Measurements from ENCODE around the gene MAGEA6. TPM values are rescaled to one million over a fixed set of nuclear protein-coding genes. Genes with fewer than 3 reads are reported as not detected.
"Not testable (repeated sequence)": the region's sequence is repeated elsewhere in the genome, so short reads cannot be mapped to it uniquely, and the experiment has no call there.

Gene MAGEA6
- total and polyA plus RNA-seq, 5 donors from 2014 or later: not detected

DNA sequence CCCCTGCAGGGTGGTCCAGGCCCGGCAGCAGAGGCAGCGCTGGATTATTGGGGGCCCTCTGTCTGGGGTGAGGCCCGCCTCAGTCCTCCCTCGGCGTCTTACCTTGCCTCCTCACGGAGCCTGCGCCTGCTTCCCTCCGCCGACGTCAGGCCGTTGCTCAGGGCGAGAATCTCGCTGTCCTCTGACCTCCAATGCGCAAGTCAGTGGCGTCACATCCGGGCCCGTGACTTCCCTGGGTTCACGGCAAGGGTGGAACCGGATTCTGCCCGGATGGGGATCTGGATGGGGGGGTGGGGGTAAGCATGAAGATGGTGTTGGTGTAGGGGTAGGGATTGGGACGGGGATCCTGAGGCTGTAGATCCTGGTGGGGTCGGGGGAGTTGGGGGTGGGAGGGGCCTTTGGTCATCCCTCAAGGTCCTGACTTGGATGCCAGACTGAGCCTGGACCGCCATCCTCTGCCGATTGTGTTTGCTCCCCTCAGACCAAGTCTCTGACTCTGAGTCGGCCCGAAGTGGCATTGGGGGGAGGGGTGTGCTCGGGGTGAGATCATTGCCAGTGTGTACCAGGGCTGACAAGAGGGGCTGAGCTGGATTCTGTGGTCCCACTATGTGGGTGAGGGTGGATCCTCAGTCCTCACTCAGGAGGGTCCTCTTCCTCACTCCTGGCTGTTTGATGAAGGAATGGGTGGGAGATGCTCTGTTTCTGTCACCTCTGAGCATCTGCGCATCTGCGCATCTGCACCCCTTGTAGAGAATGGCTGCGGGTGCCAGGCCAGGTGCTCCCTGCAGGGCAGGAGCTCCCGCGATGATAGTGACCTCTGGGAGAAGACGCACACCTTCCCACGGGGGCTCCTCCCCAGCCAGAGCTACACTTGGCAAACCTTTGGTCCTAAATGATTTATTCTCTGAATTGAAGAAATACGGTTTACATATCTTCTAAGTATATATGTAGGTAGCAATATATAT lies 15.5 kb downstream of the MAGEA6 start, which contains the start of gene MAGEA2:
MAGEA2 (minus strand) TSS at position 157 of the 965 bp plus-strand sequence. CDS start 2,479 bp downstream, outside the sequence.
- not testable (repeated sequence) for H3K9me3 ChIP-seq (ENCODE audit: control insufficient read depth in 2 of 2, low read length in 2 of 2); H3K4me1 Mint-ChIP-seq; H3K36me3 Mint-ChIP-seq; H3K27me3 Mint-ChIP-seq; H3K27ac Mint-ChIP-seq; H3K27ac ChIP-seq (ENCODE audit: insufficient read depth, low read length, poor library complexity, severe bottlenecking); H3K4me1 ChIP-seq (ENCODE audit: control insufficient read depth, insufficient read depth, low read length, poor library complexity, severe bottlenecking); H3K9me3 Mint-ChIP-seq; H3K4me3 Mint-ChIP-seq; H3K36me3 ChIP-seq (ENCODE audit: control insufficient read depth, insufficient read depth, low read length); H3K27me3 ChIP-seq (ENCODE audit: control insufficient read depth, insufficient read depth, low read length); DNase-seq; ATAC-seq (ENCODE audit: low read depth in 2 of 2); H3K4me3 ChIP-seq (ENCODE audit: low read depth, low read length)

DNA sequence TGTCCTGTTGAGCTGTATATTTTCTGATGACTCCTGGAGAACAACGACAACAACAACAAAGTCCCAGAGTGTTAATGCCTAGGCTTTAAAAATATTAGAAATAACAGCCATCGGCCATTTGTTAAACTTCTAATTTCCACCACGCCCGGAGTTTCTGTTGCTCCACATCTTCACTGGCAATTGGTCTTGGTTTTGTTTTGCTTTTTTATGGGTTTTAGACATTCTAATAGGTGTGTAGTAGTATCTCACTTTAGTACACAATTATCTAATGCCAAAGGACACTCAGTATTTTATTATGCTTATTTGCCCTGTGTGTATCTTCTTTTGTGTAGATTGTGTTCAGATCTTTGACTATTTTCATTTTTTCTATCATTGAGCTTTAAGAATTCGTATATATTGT lies 30.9 kb downstream of the MAGEA6 start:
- Histone ChIP-seq H3K27ac (ENCODE audit: insufficient read depth, low read length, poor library complexity, severe bottlenecking) (no peak overlapping the region), H3K4me1 (ENCODE audit: control insufficient read depth, insufficient read depth, low read length, poor library complexity, severe bottlenecking) (no peaks in the 10 kb centered on the region), H3K9me3 (ENCODE audit: control insufficient read depth in 2 of 2, low read length in 2 of 2) (no peaks in the 10 kb centered on the region), H3K36me3 (ENCODE audit: control insufficient read depth, insufficient read depth, low read length) (no peaks in the 10 kb centered on the region), H3K4me3 (ENCODE audit: low read depth, low read length) (no peak overlapping the region), H3K27me3 (ENCODE audit: control insufficient read depth, insufficient read depth, low read length) (no peaks in the 10 kb centered on the region)
- no peaks in the 10 kb centered on the region for H3K27me3 Mint-ChIP-seq
- H3K36me3 Mint-ChIP-seq: no peaks in the 10 kb centered on the region
- no peak overlapping the region for H3K27ac Mint-ChIP-seq
- no peak for DNase-seq
- ATAC-seq (ENCODE audit: low read depth in 2 of 2): no peak
- no peaks in the 10 kb centered on the region for H3K9me3 Mint-ChIP-seq
- H3K4me3 Mint-ChIP-seq: no peak overlapping the region
- no peaks in the 10 kb centered on the region for H3K4me1 Mint-ChIP-seq

DNA sequence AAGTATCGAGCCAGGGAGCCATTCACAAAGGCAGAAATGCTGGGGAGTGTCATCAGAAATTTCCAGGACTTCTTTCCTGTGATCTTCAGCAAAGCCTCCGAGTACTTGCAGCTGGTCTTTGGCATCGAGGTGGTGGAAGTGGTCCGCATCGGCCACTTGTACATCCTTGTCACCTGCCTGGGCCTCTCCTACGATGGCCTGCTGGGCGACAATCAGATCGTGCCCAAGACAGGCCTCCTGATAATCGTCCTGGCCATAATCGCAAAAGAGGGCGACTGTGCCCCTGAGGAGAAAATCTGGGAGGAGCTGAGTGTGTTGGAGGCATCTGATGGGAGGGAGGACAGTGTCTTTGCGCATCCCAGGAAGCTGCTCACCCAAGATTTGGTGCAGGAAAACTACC lies 33.0 kb downstream of the MAGEA6 start:
- H3K36me3 ChIP-seq (ENCODE audit: control insufficient read depth, insufficient read depth, low read length); H3K4me3 ChIP-seq (ENCODE audit: low read depth, low read length); DNase-seq; H3K4me1 Mint-ChIP-seq; H3K9me3 Mint-ChIP-seq; H3K4me3 Mint-ChIP-seq; H3K36me3 Mint-ChIP-seq; ATAC-seq (ENCODE audit: low read depth in 2 of 2); H3K27me3 ChIP-seq (ENCODE audit: control insufficient read depth, insufficient read depth, low read length); H3K27ac ChIP-seq (ENCODE audit: insufficient read depth, low read length, poor library complexity, severe bottlenecking); H3K4me1 ChIP-seq (ENCODE audit: control insufficient read depth, insufficient read depth, low read length, poor library complexity, severe bottlenecking); H3K9me3 ChIP-seq (ENCODE audit: control insufficient read depth in 2 of 2, low read length in 2 of 2); H3K27me3 Mint-ChIP-seq; H3K27ac Mint-ChIP-seq: not testable (repeated sequence)

DNA sequence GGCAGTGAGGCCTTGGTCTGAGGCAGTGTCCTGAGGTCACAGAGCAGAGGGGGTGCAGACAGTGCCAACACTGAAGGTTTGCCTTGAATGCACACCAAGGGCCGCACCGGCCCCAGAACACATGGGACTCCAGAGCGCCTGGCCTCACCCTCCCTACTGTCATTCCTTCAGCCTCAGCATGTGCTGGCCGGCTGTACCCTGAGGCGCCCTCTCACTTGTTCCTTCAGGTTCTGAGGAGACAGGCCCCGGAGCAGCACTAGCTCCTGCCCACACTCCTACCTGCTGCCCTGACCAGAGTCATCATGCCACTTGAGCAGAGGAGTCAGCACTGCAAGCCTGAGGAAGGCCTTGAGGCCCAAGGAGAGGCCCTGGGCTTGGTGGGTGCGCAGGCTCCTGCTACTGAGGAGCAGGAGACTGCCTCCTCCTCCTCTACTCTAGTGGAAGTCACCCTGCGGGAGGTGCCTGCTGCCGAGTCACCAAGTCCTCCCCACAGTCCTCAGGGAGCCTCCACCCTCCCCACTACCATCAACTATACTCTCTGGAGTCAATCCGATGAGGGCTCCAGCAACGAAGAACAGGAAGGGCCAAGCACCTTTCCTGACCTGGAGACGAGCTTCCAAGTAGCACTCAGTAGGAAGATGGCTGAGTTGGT lies 33.5 kb downstream of the MAGEA6 start:
- Histone ChIP-seq H3K36me3 (ENCODE audit: control insufficient read depth, insufficient read depth, low read length) (no peaks in the 10 kb centered on the region), H3K4me3 (ENCODE audit: low read depth, low read length) (no peak overlapping the region), H3K9me3 (ENCODE audit: control insufficient read depth in 2 of 2, low read length in 2 of 2) (no peaks in the 10 kb centered on the region), H3K27ac (ENCODE audit: insufficient read depth, low read length, poor library complexity, severe bottlenecking) (no peak overlapping the region), H3K4me1 (ENCODE audit: control insufficient read depth, insufficient read depth, low read length, poor library complexity, severe bottlenecking) (no peaks in the 10 kb centered on the region), H3K27me3 (ENCODE audit: control insufficient read depth, insufficient read depth, low read length) (no peaks in the 10 kb centered on the region)
- Mint-ChIP-seq H3K36me3 (no peaks in the 10 kb centered on the region), H3K27ac (no peak overlapping the region), H3K9me3 (no peaks in the 10 kb centered on the region), H3K4me1 (no peaks in the 10 kb centered on the region), H3K27me3 (no peaks in the 10 kb centered on the region), H3K4me3 (no peak overlapping the region)
- ATAC-seq (ENCODE audit: low read depth in 2 of 2) (no peak), DNase-seq (no peak)

DNA sequence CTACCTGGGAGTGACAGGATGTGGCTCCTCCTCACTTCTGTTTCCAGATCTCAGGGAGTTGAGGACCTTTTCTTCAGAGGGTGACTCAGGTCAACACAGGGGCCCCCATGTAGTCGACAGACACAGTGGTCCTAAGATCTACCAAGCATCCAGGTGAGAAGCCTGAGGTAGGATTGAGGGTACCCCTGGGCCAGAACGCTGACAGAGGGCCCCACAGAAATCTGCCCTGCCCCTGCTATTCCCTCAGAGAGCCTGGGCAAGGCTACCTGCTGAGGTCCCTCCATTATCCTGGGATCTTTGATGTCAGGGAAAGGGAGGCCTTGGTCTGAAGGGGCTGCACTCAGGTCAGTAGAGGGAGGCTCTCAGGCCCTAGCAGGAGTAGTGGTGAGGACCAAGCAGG lies 34.4 kb downstream of the MAGEA6 start:
- Mint-ChIP-seq H3K4me1 (no peaks in the 10 kb centered on the region), H3K27ac (no peak overlapping the region), H3K4me3 (no peak overlapping the region)

DNA sequence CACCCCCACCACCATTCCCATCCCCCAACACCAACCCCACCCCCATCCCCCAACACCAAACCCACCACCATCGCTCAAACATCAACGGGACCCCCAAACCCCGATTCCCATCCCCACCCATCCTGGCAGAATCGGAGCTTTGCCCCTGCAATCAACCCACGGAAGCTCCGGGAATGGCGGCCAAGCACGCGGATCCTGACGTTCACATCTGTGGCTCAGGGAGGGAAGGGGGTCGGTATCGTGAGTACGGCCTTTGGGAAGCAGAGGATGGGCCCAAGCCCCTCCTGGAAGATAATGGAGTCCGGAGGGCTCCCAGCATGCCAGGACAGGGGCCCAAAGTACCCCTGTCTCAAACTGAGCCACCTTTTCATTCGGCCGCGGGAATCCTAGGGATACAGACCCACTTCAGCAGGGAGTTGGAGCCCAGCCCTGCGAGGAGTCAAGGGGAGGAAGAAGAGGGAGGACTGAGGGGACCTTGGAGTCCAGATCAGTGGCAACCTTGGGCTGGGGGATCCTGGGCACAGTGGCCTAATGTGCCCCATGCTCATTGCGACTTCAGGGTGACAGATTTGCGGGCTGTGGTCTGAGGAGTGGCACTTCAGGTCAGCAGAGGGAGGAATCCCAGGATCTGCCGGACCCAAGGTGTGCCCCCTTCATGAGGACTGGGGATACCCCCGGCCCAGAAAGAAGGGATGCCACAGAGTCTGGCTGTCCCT lies 35.2 kb downstream of the MAGEA6 start:
- H3K36me3 ChIP-seq (ENCODE audit: control insufficient read depth, insufficient read depth, low read length); H3K27ac ChIP-seq (ENCODE audit: insufficient read depth, low read length, poor library complexity, severe bottlenecking); H3K36me3 Mint-ChIP-seq; H3K27me3 ChIP-seq (ENCODE audit: control insufficient read depth, insufficient read depth, low read length); H3K27ac Mint-ChIP-seq; H3K4me1 Mint-ChIP-seq; H3K4me1 ChIP-seq (ENCODE audit: control insufficient read depth, insufficient read depth, low read length, poor library complexity, severe bottlenecking); H3K4me3 Mint-ChIP-seq; DNase-seq; H3K9me3 Mint-ChIP-seq; H3K4me3 ChIP-seq (ENCODE audit: low read depth, low read length); ATAC-seq (ENCODE audit: low read depth in 2 of 2); H3K27me3 Mint-ChIP-seq; H3K9me3 ChIP-seq (ENCODE audit: control insufficient read depth in 2 of 2, low read length in 2 of 2): not testable (repeated sequence)

More for the DNA sequence above, 34.4 kb downstream of the MAGEA6 start:
- Mint-ChIP-seq H3K36me3 (no peaks in the 10 kb centered on the region), H3K9me3 (no peaks in the 10 kb centered on the region), H3K27me3 (peaks cover 3% of the 10 kb centered on the region)
- ATAC-seq (ENCODE audit: low read depth in 2 of 2) (no peak), DNase-seq (no peak)
- Histone ChIP-seq H3K27ac (ENCODE audit: insufficient read depth, low read length, poor library complexity, severe bottlenecking) (no peak overlapping the region), H3K4me3 (ENCODE audit: low read depth, low read length) (no peak overlapping the region), H3K4me1 (ENCODE audit: control insufficient read depth, insufficient read depth, low read length, poor library complexity, severe bottlenecking) (no peaks in the 10 kb centered on the region), H3K36me3 (ENCODE audit: control insufficient read depth, insufficient read depth, low read length) (no peaks in the 10 kb centered on the region), H3K27me3 (ENCODE audit: control insufficient read depth, insufficient read depth, low read length) (no peaks in the 10 kb centered on the region), H3K9me3 (ENCODE audit: control insufficient read depth in 2 of 2, low read length in 2 of 2) (no peaks in the 10 kb centered on the region)

DNA sequence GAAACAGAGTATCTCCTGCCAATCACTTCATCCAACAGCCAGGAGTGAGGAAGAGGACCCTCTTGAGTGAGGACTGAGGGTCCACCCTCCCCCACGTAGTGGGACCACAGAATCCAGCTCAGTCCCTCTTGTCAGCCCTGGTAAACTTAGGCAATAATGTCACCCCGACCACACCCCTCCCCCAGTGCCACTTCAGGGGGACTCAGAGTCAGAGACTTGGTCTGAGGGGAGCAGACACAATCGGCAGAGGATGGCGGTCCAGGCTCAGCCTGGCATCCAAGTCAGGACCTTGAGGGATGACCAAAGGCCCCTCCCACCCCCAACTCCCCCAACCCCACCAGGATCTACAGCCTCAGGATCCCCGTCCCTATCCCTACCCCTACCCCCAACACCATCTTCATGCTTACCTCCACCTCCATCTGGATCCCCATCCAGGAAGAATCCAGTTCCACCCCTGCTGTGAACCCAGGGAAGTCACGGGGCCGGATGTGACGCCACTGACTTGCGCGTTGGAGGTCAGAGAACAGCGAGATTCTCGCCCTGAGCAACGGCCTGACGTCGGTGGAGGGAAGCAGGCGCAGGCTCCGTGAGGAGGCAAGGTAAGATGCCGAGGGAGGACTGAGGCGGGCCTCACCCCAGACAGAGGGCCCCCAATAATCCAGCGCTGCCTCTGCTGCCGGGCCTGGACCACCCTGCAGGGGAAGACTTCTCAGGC lies 36.1 kb downstream of the MAGEA6 start, which contains the start of the genes CSAG1 and MAGEA12:
CSAG1 (minus strand) TSS at position 461 of the 715 bp plus-strand sequence. CDS start 1,261 bp downstream, outside the sequence.
MAGEA12 (plus strand) TSS at position 497 of the 715 bp plus-strand sequence. CDS start 2,405 bp downstream, outside the sequence.
- Histone ChIP-seq H3K4me3 (ENCODE audit: low read depth, low read length) (no peak within 1 kb of the TSS), H3K27me3 (ENCODE audit: control insufficient read depth, insufficient read depth, low read length) (no peaks in the 10 kb centered on the region), H3K36me3 (ENCODE audit: control insufficient read depth, insufficient read depth, low read length) (no peaks in the 10 kb centered on the region), H3K9me3 (ENCODE audit: control insufficient read depth in 2 of 2, low read length in 2 of 2) (no peaks in the 10 kb centered on the region), H3K27ac (ENCODE audit: insufficient read depth, low read length, poor library complexity, severe bottlenecking) (no peak within 1 kb of the TSS), H3K4me1 (ENCODE audit: control insufficient read depth, insufficient read depth, low read length, poor library complexity, severe bottlenecking) (no peaks in the 10 kb centered on the region)
- Mint-ChIP-seq H3K4me3 (no peak within 1 kb of the TSS), H3K36me3 (no peaks in the 10 kb centered on the region), H3K27ac (no peak within 1 kb of the TSS), H3K9me3 (no peaks in the 10 kb centered on the region), H3K27me3 (peaks cover 10% of the 10 kb centered on the region), H3K4me1 (no peaks in the 10 kb centered on the region)
- ATAC-seq (ENCODE audit: low read depth in 2 of 2) (no peak), DNase-seq (no peak)
